Left lobe of liver (tissue), 2 donors: ENCODE measurements around the gene MAD1L1. TPM values are rescaled to one million over a fixed set of nuclear protein-coding genes. Genes with fewer than 3 reads are reported as not detected.

Experiments used
- ATAC-seq: fragments of 200-7000 bp; cut with Tn5 transposase; one replicate; pipeline ENCODE4 v1.9.1; 2020; ENCODE audit warnings: mild to moderate bottlenecking, moderate library complexity
- DNase-seq: peaks from one replicate; pipeline ENCODE4 v3.0.0-alpha.2; 2020; ENCODE audit warnings: low spot score
- total RNA-seq: library from RNA; stranded (reverse); gene quantifications from one replicate; pipeline ENCODE4 v1.2.1, GENCODE V29; 2021
- donor health status: DM: no; HTN: no; CAD: no; lungs with moderate emphysema.
- donor health status: DM: no; HTN: yes; CAD: no.

Gene MAD1L1
- total RNA-seq, 1 donor from 2014 or later = 24.9 TPM

DNA sequence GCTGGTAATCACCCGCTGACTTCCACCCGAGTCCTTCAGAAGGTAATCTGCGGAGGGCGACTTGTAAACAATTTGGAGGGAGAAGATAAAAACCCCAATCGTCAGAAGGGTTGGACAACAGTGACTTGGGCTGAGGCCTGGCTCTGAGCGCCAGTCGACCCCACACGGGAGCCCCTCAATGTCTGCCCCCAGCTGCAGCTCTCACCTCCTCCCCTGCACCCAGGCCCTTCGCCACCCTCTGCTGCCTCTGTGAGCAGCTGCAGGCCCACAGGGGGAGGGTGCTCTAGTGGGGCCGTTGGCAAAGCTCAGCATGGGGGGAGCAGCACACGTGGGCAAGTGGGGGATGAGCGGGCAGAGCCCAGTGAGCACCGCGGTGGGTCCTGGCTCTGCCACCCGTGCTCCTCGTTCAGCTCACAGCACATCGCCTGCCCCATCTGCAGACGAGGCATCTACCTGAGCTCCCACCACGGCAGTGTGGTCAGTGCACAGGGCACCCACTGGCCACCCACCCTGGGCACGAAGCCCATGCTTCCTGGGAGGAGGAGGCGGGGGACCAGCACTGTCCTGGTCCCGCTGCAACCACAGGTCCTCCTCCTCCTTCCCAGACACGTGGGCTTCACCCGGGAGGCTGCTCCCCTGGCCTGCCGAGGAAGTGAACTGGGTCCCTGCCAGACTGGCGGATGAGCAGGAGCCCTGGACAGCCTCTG is 282.1 kb downstream of the MAD1L1 start:
- no peak for DNase-seq
- ATAC-seq = no peak

DNA sequence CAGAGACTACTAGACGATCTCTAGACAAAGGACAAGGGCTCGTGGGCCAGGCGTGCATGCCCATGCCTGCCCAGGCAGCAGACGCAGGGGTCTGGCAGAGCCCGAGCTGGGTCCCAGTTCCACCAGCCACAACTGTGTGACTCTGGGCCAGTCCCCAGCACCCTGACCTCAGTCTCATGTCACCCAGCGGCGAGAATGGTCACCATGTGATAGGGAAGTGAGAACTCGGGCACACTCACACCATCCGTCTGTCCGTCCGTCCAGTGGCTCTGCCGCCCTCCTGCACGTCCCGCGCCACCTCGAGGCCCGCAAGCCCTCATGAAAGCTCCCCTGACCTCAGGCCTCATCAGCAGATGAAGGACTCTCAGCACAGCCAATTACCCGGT is 282.7 kb downstream of the MAD1L1 start:
- DNase-seq (no peak), ATAC-seq (no peak)

DNA sequence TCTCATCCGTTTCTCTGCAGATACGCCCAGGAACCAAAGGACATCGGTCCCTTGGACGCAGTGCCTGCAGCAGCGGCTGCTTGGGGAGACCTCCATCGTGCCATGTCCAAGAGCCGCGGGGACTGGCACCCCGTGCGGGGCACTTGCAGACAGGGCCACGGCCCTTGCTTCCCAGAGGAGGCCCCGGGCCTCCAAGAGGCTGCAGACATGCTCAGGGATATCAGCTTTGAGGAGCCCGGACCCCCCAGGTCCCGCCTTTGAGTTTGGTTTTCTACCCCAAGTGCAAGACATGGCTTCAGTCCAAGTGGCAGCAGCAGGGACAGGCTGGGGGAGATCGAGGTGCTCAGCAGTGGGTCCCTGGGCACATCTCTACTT is 283.1 kb downstream of the MAD1L1 start:
- DNase-seq (no peak), ATAC-seq (no peak)

DNA sequence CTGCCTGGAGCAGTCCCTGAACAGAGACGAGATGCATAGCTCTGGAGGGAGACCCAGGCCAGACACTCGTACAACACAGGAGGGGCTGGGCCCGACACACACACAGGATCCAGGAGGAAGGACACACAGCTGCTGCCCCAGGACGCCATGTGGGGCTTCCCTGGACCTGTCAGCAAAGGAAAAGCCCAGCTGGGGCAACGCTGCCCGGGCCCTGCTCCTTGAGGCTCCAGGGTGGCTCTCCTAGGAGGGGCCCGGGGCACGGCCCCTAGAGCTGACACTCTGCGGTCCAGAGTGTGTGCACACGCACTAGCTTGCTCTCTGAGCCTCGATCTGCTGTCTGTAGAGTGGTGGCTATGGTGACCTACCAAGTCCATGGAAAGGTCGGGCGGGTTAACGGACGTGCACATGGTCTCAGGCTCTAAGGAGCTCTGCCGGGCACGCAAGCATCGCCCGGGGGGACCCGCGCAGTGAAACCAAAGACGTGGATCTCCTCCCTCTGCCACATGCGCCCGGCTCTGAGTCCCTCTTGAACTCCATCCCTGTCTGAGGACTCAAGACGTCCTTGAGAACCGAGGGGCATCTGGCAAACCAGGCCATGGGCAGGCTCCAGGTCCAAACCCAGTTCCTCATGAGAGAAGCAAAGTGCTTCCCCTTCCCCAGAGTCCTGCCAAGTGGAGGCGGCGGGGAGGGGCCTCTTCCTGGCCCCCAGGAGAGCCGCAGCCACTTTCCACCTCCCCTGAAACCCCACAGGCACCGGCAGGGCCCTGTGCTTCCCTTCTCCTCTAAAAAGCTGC is 283.7 kb downstream of the MAD1L1 start:
- no peak for ATAC-seq
- no peak for DNase-seq

DNA sequence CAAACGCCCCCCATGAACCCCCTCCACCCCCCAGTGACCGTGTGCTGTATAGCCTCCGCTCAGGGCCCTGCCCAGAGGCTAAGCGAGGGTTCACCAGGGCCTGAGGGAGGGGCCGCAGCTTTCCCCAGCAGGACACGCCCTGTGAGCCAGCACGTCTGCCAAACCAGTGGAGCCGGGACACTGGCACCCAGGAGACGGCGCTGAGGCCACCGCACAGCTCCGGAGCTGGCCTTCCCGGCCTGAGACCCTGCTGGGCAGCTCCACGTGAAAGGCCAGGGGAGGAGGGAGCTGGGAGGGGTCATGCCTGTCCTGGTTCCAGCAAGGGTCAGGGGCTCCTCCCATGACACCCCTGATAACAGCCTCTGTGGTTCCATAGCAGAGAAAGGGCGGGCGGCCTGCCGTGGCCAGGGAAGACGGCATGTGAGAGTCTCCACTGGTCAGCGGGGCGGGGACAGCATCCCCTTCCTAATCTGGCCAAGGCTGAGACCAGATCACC is 284.4 kb downstream of the MAD1L1 start:
- ATAC-seq (no peak), DNase-seq (no peak)

DNA sequence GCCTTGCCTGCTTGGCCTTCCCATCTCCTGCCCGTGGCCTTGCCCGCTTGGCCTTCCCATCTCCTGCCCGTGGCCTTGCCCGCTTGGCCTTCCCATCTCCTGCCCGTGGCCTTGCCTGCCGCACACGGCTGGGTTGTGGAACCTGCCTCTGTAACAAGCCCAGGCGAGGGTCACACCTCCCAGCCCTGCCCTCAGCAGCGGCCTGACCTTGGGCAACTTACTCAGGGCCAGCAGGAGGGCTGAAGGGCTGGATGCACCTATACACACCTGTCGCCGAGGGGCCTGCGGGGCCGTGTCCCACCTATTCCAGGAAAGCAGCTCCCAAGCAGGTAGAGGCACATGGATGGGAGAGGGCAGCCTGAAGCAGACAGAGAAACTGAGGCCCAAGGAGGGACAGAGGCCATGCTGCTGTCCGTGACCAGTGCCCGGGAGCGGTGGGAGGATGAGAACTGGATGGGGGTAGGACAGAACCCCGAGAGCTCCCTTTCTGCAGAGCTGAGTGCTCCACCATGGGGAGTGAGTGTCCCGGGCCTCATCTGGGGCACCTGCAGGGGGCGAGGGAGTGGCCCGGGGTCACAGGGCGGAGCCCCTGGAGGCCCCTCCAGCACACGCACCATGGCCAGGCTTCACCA is 285.0 kb downstream of the MAD1L1 start:
- DNase-seq (no peak), ATAC-seq (no peak)

DNA sequence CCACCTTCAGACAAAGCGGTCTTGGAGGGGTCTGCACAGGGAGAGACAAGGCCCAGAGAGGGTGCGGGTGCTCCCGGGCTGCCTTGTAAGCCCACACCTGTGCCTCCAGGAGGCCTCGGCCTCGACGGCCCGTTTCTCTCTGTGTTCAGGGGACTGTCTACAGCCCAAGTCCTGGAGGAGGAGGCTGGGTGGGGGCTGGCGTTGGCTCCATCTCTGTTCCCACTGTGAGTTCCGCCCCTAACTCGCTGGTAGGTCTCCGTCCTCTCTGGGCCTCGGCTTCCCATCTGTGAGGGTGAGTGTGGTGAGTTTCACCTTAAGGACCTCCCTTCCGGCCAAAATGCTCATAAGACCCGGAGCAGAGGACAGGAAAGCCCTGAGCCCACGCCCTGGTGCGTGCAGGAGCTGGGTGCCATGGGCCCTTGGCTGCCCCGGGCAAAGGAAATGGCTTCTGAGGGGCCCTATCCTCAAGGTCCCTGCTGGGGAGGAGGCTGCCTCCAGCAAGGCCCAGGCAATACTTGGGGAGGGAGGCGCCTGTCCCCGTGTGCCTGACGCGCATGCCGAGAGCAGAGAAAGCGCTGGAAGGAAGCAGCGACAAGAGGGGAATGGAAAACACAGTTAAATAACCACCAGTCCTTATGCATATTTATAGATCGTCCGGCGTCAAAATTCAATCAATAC is 285.8 kb downstream of the MAD1L1 start:
- DNase-seq (no peak), ATAC-seq (no peak)

DNA sequence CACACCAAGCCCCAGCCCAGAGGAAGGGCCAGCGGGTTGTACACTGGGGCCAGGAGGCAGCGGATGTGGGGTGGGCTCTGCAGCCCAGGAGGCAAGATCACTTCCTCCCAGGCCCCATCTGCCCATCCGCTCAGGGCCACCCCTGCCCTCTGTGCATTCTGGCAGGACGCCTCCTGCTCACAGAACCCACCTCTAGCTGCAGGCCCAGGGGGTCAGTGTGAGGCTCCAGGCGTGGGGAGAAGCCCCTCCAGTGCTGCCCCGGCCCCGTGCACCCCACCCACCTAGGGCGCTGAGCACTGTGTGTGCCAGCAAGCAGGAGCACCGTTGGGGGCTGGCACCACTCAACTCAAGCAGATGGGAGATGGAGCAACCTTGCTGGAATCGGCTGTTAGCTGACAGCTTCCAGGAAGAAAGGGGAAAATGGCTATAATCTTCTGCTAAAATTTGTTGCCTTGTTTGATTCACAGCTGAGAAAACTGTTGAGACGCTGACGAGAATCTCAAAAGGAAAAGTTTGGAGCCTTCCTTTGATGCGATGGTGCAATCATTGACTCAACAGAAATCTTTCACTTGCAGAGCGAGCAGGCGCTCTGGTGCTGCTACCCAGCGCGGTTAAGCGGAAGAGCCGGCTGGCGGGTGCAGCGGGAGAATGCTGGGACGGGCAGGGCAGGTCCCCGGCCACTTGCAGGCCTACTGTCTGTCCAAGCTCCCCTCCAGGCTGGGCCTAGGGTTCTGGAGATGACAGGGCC is 286.5 kb downstream of the MAD1L1 start:
- no peak for DNase-seq

DNA sequence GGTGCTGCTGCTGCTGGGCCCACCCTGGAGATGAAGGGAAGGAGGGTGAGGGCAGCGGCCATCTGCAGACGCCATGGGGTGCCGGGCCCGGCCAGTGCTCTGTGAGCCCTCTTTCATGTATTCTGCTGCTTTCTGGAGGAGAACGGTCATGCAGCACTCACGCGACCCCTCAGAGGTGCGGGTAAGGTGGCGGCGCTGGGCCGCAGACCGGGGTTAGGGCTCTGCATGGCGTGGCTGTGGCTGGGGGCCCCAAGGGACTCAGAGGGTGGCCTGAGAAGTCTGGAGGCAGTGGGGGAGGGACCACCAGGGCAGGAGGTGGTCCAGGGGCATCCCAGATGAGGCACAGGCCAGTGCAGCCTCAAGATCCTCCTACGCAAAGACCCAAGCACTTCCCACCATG is 287.2 kb downstream of the MAD1L1 start:
- ATAC-seq (no peak), DNase-seq (no peak)

More for the DNA sequence above, 286.5 kb downstream of the MAD1L1 start:
- ATAC-seq = no peak

DNA sequence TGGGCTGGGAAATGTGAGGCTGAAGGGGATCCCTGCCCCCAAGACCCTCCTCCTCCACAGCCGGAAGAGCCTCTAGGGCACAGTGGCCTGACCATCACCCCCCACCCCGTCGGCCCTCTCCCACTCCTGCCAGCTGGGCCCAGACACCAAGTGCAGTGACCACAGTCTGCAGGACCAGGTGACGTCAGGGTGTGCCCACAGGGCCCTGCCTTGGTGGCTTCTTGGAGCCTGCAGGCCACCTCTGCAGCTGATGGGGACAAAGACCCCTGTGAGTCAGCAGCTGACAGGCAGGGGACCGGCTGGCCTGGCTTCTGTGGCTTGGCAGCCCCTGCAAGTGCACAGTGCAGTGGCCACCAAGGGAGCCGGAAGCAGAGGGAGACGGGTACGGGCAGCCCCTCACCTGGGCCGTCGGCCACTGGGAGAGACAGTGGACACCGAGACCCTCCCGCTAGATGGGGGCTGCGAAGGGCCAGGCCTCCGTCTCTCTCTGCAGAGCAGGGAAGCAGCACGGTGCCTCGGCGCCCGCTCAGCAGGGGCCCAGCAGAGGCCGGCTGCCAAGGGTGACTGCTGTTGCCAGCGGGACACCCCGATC is 288.0 kb downstream of the MAD1L1 start:
- ATAC-seq (no peak), DNase-seq (no peak)

DNA sequence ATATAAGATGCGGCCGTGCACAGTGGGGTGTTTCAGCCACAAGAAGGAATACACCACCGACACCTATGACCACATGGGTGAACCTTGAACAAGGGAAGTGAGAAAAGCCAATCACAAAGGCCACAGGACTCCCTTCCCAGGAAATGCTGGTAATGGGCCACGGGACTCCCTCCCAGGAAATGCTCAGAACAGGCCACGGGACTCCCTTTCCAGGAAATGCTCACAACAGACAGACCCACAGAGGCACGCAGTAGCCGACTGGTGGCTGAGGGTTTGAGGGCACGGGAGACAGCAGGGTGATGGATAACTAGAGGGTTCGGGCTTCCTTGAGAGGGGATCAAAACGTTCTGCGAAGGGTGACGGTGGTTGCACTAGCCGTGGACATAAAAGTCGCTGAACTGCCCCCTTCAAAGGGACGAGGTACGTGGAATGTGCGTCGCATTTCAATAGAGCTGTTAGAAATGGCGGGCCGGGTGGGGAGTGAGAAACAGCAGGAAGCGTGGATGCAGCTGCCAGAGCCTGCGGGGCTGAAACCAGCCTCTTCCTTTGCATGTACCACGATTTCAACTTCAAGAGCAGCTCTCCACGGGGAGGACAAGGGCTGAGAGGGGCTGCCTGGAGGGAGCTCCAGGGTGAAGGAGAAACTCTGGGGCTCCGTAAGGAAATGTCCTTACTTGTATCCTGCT is 288.7 kb downstream of the MAD1L1 start:
- ATAC-seq (no peak), DNase-seq (no peak)

DNA sequence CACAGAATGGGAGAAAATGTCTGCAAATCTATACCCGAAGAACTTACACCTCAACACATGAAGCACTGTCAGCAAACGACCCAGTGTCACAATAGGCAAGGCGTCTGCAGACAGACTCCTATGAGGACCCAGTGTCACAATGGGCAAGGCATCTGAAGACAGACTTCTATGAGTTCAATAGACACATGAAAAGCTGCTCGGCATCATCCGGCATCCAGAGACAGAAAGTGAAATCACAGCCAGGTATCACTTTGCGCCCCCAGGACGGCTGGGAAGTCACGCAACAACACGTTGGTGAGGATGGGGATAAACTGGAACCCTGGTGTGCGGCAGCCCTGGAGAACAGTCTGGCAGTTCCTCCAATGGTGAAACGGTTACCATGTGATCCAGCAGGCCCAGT is 289.4 kb downstream of the MAD1L1 start:
- no peak for ATAC-seq
- no peak for DNase-seq

DNA sequence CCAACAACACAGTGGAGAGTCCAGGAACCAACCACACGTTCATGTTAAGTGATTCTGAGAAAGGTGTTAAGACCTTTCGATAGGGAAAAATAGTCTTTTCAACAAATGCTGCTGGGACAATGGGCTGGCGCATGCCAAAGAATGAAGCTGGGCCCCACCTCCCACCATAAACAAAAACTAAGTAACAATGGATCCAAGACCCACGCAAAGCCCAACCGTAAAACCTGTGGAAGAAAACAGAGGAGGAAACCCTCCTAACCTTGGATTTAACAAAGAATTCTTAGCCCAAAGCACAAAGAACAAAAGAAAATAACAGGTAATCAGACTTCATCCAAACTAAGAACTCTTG is 289.8 kb downstream of the MAD1L1 start:
- no peak for ATAC-seq
- DNase-seq = no peak

DNA sequence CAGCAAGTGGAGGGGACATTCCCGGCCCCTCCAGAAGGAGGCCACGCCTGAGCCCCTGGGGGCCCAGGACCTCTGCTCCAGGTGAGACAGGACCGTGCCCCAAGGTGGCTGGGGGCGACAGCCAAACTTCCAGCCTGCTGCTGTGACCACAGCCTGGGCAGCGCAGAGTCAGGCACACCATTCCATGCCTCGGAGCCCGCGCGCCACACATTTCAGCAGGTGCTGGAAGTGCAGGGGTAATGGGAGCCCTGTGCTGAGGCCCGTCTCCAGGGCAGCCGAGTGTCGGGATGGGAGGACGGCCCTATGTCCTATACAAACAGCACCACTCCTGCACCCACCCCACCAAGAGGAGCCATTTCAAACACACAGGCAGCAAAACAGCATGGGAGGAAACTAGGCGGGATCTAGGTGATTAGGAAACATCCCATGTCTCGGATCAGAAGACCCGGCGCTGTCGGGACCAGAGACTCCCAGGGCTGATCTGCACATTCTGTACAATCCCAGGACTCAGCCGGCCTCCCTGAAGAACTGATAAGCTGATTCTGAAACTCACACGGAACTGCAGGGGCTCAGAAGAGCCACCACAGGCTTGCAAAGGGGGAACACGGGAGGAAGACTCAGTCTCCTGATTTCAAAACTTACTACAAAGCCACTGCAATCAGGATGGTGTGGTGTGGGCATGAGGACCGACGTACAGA is 290.4 kb downstream of the MAD1L1 start:
- DNase-seq (no peak), ATAC-seq (no peak)

DNA sequence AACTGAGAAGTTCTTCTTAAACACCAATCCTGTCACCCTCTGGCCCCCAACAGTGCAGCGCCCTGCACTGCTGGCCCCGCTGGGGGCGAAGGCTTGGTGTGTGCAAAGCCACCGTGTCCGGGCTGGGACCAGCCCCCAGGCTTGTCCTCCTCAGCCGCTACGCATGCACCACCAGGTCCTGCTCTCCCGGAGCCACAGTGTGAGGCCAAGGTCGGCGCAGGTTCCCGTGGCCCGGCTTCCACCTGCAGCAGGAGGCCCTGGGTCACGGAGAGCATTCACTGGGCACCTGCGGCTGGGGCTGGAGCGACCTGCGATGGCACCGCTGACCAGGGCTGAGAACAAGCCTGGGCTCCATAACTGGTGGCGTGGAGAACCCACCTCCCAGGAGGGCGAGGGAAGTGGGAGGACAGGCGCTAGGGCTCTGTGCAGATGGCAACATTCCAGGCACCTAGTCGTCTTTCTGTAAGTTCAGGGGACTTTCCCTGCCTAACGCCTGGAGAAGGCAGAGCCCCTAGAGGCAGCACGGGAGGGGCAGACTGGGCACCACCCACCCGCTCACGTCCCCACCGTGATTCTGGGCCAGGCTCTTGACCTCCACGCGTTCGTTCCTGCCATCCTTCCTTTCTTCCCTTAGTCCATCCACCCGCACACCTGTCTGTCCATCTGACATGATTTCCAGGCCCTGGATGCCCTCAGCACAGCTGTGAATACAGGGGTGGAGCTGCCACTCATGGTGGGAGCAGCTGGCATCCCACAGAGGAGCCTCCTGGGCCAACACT is 291.1 kb downstream of the MAD1L1 start:
- DNase-seq (no peak), ATAC-seq (no peak)

DNA sequence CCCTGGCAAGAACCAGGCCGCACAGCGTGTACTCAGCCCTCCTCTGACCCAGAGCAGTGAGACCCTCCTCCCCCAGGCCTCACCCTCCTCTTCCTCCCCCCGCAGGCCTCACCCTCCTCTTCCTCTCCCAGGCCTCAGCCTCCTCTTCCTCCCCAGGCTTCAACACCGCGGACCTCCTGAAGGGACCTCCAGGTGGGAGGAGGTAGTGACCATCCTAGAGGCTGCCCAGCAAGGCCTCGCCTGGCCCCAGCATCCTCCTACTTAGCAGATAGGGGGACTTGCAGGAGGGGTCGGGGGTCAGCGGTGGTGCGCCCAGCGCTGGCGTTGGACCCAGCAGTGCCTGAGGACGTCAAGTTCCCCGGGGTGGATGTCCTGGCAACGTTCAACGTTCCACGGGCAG is 291.9 kb downstream of the MAD1L1 start:
- DNase-seq = no peak
- peak; percentile 19 for ATAC-seq

DNA sequence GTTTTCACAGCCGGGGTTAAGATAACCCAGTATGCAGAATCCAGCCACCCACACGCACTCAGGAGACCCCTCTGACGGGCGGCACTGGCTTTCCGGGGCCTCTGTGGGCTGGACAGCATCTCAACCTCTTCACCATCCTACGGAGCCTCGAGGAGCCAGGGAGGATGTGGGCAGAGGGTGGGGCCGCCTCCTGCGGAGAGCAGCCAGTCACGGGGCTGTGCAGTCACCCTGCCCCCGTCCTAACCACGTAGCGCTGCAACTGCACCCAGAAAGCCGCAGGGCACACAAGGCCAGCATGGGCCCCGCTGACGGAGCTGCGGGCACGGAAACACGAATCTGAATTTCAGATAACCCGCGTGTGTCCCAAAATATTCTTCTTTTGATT is 292.4 kb downstream of the MAD1L1 start:
- ATAC-seq = peak; percentile 56
- no peak for DNase-seq
